ENCODE data around the gene CCT2.

Gene CCT2

DNA sequence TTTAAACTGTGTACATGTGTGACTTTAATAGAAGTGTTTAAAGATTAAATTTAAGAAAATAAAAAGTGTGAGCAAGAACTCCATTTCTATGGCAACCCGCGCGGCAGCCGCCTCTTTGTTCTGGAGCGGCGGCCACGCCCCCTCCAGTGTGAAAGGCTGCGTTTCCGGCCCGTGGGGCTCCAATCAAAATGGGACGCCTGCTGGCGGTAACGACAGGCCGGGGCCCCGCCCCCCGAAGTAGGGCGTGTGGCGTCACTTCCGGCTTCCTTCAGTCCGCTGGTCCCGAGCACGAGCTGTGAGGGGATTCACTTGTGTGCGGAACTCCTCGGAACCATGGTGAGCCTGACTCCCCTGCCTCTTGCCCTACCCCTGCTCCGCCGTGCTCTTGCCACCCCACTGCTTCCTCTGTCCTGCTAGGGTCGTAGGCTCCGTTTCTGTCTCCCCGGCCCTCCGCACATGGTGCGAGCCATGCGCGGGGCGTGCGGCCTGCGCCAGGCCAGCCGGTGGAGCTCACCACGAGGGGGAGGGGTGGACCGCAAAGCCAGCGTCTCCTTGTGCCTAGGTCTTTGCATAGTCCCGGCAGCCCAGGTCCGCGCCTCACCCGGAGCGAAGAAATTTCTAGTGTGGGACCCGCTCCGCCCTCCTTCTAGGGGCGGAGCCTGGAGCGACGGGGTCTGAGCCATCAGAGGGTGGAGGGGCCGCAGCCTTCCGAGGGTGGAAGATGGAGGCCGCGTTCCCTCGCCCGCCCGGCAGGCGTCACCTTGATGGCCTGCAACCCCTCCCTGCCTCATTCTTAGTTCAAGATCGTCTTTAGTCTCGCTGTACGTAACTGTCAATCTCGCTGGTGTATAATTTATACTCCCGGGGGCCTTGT is at the start of gene CCT2:
Gene CCT2 (plus strand): TSS at position 271 of the 874 bp plus-strand sequence. CDS start 63 bp downstream, at position 334.
- DNase-seq, result peak; percentile 99

DNA sequence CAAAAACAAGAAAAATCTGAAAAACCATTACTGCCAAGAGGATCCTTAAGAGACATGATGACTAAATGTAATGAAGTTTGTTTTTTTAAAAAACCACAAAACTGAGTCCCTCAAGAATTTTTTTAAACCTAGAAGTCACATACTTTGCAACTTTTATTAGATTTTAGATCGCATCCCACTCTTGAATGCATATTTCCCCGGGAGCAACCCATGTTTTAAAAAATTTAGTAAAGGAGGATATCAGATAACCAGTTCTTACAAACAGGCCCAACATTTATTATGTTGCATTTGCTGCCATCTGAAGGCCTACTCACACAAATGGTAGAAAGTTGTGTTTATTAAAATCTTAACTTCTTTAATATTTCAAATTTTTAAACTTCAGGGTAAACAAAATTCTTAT is 44.3 kb upstream of the CCT2 start:
- DNase-seq, result no peak

DNA sequence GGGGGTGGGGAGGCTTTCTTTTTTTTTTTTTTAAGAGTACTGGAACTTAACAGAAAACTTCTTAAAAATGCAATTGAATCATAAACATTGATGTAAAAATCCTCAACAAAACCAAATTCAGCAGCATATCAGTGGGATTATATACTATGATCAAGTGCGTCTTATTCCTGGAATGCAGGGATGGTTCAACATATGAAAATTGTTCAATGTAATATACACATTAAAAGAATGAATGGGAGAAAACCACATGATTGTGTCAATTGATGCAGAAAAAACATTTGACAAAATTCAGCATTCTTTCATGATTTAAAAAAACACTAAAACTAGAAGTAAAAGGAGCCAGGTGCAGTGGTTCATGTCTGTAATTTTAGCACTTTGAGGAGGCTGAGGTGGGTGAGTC is 41.2 kb upstream of the CCT2 start:
- DNase-seq, result no peak

DNA sequence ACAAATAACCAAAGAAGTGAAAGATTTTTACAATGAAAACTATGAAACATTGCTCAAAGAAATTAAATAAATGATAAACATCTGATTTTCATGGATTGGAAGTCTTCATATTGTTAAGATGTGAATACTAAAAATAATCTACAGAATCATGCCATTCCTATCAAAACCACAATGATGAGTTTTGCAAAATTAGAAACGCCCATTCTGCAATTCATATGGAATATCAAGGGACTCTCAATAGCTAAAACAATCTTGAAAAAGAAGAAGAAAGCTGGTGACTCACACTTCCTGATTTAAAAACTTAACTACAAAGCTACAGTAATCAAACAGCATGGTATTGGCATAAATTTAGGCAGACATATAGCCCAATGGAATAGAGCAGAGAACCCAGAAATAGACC is 40.2 kb upstream of the CCT2 start:
- no peak for DNase-seq

DNA sequence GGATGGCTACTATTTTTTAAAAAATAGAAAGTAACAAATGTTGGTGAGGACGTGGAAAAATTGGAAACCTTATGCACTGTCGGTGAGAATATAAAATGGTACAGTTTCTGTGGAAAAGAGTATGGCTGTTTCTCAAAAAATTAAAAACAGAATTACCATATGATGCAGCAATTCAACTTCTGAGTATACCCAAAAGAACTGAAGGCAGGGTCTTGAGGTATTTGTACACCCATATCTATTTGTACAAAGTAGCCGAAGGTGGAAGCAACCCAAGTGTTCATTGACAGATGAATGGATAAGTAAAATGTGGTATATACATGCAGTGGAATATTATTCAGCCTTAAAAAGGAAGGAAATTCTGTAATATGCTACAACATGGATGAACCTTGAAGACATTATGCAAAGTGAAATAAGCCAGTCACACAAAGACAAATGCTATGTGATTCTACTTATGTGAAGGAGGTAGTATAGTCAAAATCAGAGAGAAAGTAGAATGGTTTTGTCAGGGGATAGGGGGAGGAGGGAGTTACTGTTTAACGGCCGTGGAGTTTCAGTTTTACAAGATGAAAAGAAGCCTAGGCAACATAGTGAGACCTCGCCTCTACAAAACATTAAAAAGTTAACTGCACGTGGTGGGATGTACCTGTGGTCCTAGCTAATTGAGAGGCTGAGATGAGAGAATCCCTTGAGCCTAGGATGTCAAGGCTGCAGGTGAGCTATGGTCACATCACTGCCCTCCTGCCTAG is 38.4 kb upstream of the CCT2 start:
- no peak for DNase-seq

DNA sequence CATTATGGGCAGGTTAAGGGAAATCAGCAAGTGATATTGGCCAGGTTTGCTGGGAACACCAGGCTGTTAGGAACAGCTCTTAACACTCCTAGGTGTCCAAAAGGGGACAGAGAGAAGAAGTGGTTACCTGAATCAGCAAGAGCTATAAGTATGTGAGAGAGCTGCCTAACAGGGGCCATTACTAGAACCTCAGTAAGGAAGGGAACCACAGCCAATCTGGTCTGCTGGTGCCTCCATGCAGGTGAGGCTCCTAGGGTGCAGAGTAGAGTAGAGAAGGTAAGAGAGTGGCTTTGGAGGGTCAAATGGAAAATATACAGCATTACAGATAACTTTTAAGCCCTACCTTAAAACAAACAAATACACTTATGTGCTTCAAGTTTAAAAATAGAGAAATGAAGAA is 36.6 kb upstream of the CCT2 start:
- DNase-seq, result no peak

DNA sequence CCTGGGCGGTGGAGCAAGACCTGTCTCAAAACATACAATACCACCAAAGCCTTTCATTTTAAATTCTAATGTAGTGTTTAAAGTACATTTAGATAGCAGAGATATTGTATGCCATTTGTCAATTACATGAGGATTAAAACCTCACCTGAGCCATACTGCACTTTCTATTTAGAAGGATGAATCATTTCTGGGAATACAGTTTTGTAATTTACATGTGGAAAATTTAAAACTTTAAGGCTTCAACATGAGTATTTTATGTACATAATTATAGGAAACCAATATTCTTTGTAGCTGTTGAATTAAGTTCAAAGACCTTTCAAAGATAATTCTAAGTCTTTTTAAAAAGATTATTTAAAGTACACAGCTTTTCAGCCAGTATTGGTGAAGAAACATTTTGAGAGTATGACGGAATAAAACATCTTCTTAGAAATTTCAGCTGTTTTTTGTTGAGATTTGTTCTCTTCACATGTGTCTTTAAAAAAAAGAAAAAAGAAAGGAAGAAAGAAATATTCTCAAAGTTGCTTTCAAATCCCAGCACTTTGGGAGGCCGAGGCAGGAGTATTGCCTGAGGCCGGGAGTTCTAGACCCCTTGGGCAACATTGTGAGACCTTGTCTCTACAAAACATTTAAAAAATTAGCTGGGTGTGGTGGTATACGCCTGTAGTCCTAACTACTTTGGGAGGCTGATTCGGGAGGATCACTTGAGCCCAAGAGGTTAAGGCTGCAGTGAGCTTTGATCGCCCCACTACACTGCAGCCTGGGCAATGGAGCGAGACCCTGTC is 34.5 kb upstream of the CCT2 start:
- no peak for DNase-seq

DNA sequence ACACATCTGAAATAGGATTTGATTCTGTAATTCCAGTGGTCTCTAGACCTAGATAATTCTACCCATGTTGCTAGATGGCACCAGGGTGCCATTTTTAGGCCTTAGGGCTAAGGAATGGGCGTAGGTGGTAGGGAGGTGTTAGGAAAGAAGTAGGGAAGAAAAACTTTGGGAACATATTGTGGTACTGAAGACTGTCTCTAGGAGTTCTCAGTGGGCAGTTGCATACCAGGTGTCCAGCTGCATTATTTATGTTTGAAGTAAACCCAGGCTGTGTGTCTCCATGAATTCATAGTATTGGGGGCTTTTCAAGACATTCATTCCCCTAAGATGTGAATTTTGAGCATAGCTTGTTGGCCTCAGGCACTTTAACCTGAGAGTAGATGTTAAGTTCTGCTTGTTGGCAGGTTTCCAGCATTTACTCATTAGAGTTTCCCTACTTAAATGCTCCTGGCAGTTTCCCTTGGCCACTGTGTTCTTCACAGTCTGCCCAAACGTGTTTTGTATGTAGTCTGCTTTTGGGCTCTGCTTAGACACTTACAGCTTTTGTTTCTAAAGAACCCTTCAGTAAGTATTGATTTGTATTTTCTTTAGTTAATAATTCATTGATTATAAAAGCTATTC is 31.5 kb upstream of the CCT2 start:
- DNase-seq, result peak; percentile 69

DNA sequence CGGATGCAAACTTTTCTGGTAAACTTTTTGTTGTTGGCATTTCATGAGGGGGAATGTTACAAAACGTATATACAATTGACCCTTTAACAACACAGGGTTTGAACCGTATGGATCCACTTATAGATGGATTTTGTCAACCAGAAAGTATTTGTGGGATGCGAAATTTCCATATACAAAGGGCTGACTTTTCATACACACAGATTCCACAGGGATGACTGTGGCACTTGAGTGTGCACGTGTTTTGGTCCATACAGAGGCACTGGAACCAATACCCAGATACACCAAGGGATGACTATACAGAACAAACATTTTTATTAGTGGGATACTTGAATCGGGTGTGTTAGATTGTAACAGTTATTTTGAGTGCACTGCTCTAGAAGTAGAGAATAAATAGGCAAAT is 29.8 kb upstream of the CCT2 start:
- no peak for DNase-seq

DNA sequence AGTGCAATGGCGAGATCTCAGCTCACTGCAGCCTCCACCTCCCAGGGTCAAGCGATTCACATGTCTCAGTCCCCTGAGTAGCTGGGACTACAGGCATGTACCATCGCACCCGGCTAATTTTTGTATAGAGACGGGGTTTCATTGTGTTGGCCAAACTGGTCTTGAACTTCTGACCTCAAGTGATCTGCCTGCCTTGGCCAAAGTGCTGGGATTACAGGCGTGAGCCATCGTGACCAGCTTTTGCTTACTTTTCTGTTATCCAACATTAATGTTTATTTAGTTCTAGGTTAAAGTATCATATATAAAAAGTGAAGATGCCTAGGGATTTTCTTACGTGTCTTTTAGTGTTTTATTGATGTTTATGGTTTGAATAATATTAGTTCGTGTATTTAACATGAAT is 28.9 kb upstream of the CCT2 start:
- DNase-seq, result no peak

DNA sequence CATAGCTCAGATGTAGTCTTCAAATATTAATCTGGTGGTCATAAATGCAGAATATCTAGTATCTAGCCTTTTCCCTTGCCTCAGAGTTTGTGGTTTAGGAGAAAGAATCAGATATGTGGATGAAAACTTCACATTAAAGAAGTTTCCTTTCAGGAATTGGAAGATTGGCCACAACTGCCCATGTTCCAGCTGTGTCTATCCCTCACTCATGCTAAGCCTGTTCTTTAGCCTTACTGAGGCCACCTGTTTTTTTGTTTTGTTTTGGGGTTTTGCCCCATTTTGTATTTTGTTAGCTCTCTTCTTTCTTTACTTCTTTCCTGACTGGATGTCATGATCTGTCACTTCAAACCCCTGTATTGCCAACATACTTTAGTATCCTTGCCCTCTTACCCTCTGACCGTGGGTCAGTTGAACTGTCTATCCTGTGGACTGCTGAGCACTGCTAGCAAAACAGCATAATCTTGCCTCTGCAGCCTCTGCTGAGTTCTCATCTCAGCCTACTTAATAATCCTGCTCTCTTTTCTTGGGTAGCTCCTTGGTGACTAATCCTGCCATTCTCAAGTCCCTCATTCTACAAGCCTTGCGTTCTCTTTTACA is 22.0 kb upstream of the CCT2 start:
- DNase-seq, result no peak

DNA sequence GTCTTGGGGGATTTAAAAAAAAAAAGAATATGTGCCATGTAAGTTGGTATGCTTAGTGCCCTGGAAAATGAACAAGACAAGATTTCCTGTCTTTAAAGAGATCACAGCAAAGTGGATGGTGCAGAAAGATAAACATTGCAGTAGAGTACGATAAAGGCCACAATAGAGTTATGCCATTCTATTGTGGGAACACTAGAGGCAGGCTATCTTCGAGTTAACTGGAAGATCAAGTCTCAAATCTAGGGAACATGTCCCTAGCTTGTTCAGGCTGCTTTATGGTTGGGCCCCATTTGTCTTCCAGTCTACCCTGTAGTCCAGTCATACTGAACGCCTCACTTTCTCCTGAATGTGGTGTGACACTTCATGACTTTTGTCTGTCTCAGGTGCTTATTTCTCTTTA is 18.7 kb upstream of the CCT2 start:
- DNase-seq, result no peak

DNA sequence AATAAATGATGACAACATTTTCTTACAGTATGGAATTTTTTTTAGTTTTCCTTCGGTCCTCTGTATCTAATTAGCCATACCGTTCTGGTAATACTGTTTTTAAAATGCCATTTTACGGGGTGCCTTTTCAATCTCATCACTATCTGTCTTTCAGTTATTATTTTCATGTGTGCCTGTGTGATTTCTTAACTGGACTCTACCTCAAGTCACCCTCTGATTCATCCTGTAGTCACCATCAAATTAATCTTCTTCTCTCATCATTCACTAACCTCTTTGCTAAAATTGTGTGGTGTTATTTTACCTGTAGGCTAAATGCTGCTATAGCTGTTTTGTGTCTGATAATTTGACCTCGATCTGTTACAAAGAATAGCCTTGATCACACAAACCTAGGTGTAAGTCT is 16.0 kb upstream of the CCT2 start:
- no peak for DNase-seq

DNA sequence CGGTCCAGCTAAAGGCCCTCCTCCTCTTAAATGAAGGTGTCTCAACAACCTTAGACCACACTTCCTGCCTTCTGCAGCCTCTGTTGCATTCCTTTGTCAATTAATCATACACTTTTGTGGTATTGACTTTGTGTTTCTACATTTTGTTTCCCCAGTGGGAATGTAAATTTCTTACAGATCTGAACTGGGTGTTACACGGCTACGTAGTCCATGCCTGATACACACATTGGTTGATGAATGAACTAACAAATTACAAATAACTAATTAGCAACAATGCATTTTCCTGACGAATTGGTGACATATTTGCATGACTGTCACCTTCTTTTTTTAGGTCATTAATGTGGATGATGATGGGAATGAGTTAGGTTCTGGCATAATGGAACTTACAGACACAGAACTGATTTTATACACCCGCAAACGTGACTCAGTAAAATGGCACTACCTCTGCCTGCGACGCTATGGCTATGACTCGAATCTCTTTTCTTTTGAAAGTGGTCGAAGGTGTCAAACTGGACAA is 15.2 kb upstream of the CCT2 start:
- no peak for DNase-seq

DNA sequence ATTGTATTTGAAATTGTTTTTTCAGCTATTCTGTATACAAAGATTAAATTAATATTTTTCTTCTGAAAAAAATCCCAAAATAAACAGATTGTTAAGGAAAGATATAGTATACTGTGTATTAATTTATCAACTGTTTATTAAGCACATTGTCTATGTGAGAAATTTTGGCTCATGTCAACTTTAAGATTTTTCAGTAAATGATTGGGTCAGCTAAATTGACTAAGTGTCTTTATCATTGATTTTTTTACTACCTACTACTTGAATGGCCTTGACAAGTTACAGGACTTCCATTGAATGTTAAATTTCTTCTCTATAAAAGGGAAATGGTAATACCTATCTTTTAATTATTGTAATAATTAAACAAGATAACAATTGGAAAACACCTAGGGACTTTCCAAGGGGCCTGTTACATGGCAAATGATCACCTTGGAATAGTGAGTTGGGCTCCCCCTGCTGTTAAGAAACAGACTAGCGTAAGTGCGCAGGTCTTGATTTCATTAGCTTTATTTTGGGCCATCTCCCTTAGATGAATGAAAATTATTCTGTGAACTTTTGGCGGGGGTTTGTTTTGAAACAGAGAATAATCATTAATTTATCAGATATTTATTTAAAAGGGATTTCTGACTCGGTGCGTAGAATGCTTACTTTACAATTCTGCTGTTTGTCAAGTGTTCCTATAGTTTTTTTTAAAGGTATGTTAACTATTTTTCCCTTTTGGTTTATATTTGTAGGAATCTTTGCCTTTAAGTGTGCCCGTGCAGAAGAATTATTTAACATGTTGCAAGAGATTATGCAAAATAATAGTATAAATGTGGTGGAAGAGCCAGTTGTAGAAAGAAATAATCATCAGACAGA is 14.5 kb upstream of the CCT2 start:
- peak; percentile 66 for DNase-seq

DNA sequence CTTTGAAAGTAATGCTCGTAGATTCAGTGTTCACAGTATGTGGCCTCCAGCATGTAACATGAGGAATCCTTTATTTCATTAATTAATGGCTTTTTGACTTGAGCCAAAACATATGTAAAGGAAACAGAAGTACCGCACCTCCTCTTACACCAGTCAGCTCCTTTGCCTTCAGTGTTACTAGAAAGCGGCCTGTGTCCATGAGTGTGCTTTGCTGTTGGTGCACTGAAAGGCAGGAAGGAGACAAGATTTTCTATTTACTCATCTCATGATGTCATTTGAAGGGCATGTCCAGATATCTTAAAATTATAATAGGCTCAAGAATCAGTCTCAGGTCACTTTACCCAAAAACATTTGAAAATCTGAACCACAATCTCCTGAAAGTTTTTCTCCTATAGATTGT is 9.9 kb upstream of the CCT2 start:
- no peak for DNase-seq

DNA sequence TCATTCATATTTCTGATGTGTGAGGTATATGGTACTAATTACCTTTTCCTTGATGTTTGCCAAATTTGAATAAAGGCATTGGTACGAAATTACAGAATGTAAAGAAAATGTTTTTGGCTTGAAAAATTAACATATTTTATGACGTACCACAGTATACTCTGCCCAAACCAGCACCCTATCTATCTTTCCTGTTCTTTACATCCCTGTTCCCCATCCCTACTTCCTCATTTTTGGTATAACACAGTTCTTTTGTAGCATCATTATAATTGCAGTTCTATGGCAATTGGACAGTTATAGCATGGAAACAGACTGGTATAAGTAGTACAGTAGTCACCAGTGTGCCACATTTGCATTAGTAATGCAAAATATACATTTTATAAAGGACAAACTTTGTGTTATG is 7.0 kb upstream of the CCT2 start:
- DNase-seq, result no peak

DNA sequence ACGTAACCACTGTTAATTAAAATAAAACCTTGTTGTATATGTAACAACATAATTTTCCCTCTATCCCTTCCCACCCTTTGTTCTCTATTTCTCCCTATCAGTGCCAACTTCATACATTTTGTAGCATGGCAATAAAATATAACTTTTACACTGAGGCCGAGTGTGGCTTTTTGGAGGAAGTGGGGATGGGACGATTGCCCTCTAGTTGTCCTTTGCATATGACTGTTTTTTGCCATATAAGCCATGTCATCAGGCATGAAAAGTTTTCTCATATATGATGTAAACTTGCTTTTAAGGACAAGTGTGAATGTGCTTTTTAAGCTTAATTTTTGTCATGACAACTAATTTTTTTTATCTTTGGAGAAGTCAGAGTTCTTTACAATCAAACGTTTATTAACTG is 6.2 kb upstream of the CCT2 start:
- DNase-seq, result no peak

DNA sequence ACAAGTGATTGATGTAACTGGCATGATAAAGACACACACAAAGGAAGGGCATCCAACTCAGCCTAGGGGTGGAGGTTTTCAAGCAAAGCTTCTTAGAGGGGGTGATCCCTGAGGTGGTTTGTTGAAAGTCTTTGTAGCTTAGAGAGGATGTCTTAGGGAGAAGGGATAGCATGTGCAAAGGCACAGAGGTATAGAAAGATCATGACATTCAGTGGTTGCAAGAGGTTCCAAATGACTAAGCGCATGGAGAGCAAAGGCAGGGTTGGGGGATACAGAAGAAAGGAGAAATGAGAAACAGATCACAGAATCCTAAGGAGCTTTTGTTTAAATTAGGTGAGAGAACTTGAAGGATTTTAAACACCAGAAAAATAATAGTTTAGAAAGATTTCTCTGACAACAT is 5.2 kb upstream of the CCT2 start:
- no peak for DNase-seq

DNA sequence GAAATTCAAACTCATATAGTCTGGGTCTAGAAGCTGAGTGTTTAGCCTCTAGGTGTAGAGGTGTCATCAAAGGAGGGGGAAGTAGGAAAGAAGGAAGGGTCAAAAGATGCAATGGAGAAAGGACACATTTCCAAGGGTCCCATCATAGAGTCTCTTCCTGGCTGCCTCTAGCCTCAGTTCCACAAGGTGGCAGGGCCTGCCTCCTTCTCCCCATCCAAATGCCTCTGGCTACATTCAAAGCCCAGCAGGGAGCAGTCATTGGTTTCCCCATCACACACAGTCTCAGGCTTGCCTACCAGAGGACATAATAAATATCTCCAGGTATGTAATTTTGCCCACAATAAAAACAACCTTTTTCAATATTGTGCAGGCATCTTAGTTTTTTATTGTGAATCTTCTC is 2.1 kb upstream of the CCT2 start:
- DNase-seq, result no peak

DNA sequence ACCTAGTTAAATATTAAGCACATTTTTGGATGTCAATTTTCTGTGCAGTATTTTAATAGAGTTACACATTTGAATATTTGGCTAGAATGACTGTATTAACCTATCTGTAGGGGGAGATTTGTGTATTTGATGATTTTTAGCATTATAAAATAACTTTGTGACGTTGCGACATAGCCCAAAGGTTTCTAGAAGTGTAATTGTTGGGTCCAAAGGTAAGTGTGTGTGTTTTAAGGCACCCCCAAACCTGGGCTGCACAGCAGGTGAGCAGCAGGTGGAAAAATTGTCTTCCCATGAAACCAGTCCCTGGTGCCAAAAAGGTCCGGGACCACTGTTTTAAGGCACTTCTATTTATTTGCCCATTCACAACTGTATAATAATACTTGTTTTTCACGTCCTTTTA is 3.3 kb downstream of the CCT2 start:
- DNase-seq, result no peak

DNA sequence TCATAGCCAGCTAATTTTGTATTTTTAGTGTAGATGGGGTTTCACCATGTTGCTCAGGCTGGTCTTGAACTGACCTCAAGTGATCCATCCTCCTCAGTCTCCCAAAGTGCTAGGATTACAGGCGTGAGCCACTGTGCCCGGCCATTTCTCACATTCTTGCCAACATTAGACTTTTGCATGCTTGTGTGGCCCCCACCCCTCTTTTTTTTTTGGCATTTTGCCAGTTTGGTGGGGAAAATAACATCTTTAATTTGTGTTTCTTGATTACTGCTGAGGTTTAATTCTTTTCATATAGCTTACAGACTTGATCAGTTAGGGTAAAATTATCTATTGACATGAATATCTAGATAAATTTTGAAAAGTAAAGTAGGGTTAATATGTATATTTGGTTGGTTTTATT is 3.8 kb downstream of the CCT2 start:
- DNase-seq, result no peak
